ENCODE measurements around the gene CADM4.

GRCh38 chr19:43649514-43649913 lies 9.9 kb upstream of the CADM4 start:
- TF ChIP-seq CTCF (conservative IDR thresholded peaks at IDR 0.05 in 1 of 2, IDR thresholded peaks at IDR 0.05 in 1 of 2; ENCODE audit: low read depth in 1 of 2, low read length in 2 of 2) (no peak), EZH2 (IDR thresholded peaks at IDR 0.05; ENCODE audit: low read length, missing control alignments) (no peak)

Measured in fibroblast of lung (primary cell).